SK-N-SH treated with all-trans-retinoic acid at 6 μM for 48 hours (cell line): Measurements from ENCODE around the gene AGO1.

Source experiments
- ATAC-seq: fragments of 200-7000 bp; cut with Tn5 transposase; 3 replicates; pipeline ENCODE4 v1.9.1; 2020; ENCODE audit warnings: mild to moderate bottlenecking, moderate library complexity
- ARNTL ChIP-seq: fragments of 450-650 bp; formaldehyde crosslinking; IDR thresholded peaks from 2 replicates; pipeline ENCODE4 v1.5.0; 2020; ENCODE audit warnings: low read depth, mild to moderate bottlenecking, moderate library complexity, borderline replicate concordance
- BACH2 ChIP-seq: fragments of 250-450 bp; sonication (Bioruptor Pico); IDR thresholded peaks from 2 replicates; pipeline ENCODE4 v1.9.0; 2021; ENCODE audit warnings: mild to moderate bottlenecking, borderline replicate concordance
- CSDC2 ChIP-seq: fragments of 250-450 bp; sonication (Bioruptor Pico); IDR thresholded peaks from 2 replicates; pipeline ENCODE4 v1.5.0; 2020; ENCODE audit warnings: mild to moderate bottlenecking, moderate library complexity
- CSRNP3 ChIP-seq: fragments of 250-450 bp; sonication (Bioruptor Pico); IDR thresholded peaks from 2 replicates; pipeline ENCODE4 v1.5.1; 2021; ENCODE audit warnings: mild to moderate bottlenecking, moderate library complexity
- ESRRG ChIP-seq: fragments of 250-450 bp; sonication (Bioruptor Pico); IDR thresholded peaks from 2 replicates; pipeline ENCODE4 v1.6.1; 2021; ENCODE audit warnings: mild to moderate bottlenecking
- GLIS3 ChIP-seq: fragments of 250-450 bp; sonication (Bioruptor Pico); IDR thresholded peaks from 2 replicates; pipeline ENCODE4 v1.5.0; 2020; ENCODE audit warnings: mild to moderate bottlenecking, moderate library complexity
- ISL1 ChIP-seq: fragments of 250-450 bp; sonication (Bioruptor Pico); IDR thresholded peaks from 2 replicates; pipeline ENCODE4 v2.1.2; 2022; ENCODE audit warnings: mild to moderate bottlenecking, moderate library complexity
- OSR1 ChIP-seq: fragments of 250-450 bp; sonication (Bioruptor Pico); IDR thresholded peaks from 2 replicates; pipeline ENCODE4 v1.8.0; 2022; ENCODE audit warnings: moderate library complexity, mild to moderate bottlenecking, inconsistent platforms
- POU6F1 ChIP-seq: fragments of 250-450 bp; sonication (Bioruptor Pico); IDR thresholded peaks from 2 replicates; pipeline ENCODE4 v1.8.0; 2021; ENCODE audit warnings: low read depth, mild to moderate bottlenecking, moderate library complexity, borderline replicate concordance
- PPARA ChIP-seq: fragments of 250-450 bp; sonication (Bioruptor Pico); IDR thresholded peaks from 2 replicates; pipeline ENCODE4 v1.5.0; 2020; ENCODE audit warnings: mild to moderate bottlenecking, borderline replicate concordance
- RARB ChIP-seq: fragments of 250-450 bp; sonication (Bioruptor Pico); IDR thresholded peaks from 2 replicates; pipeline ENCODE4 v1.8.0; 2021; ENCODE audit warnings: mild to moderate bottlenecking, moderate library complexity
- SNAI2 ChIP-seq: fragments of 250-450 bp; sonication (Bioruptor Pico); IDR thresholded peaks from 2 replicates; pipeline ENCODE4 v1.5.0; 2020; ENCODE audit warnings: mild to moderate bottlenecking, moderate library complexity
- TCF4 ChIP-seq: fragments of 250-450 bp; sonication (Bioruptor Pico); IDR thresholded peaks from 2 replicates; pipeline ENCODE4 v1.8.0; 2021; ENCODE audit warnings: mild to moderate bottlenecking, moderate library complexity, borderline replicate concordance
- TOX ChIP-seq: fragments of 250-450 bp; sonication (Bioruptor Pico); IDR thresholded peaks from 2 replicates; pipeline ENCODE4 v1.8.0; 2021; ENCODE audit warnings: mild to moderate bottlenecking, moderate library complexity, borderline replicate concordance
- ZC3H10 ChIP-seq: fragments of 250-450 bp; sonication (Bioruptor Pico); IDR thresholded peaks from 2 replicates; pipeline ENCODE4 v1.5.1; 2021; ENCODE audit warnings: mild to moderate bottlenecking, moderate library complexity
- ZFP3 ChIP-seq: fragments of 250-450 bp; sonication (Bioruptor Pico); IDR thresholded peaks from 2 replicates; pipeline ENCODE4 v1.5.0; 2020; ENCODE audit warnings: mild to moderate bottlenecking, moderate library complexity
- ZNF565 ChIP-seq: fragments of 450-650 bp; formaldehyde crosslinking; conservative IDR thresholded peaks from 2 replicates; pipeline ENCODE4 v1.5.0; 2020; ENCODE audit warnings: low read depth, mild to moderate bottlenecking, moderate library complexity
- ZNF70 ChIP-seq: fragments of 450-650 bp; formaldehyde crosslinking; IDR thresholded peaks from 2 replicates; pipeline ENCODE4 v1.5.0; 2020; ENCODE audit warnings: mild to moderate bottlenecking, moderate library complexity
- ZNF8 ChIP-seq: fragments of 450-650 bp; formaldehyde crosslinking; IDR thresholded peaks from 2 replicates; pipeline ENCODE4 v1.5.0; 2020; ENCODE audit warnings: mild to moderate bottlenecking, moderate library complexity
- TF ChIP-seq, protein P1 (sequence below): fragments of 250-450 bp; sonication (Bioruptor Pico); IDR thresholded peaks from 2 replicates; pipeline ENCODE4 v1.5.0; 2020; ENCODE audit warnings: mild to moderate bottlenecking, moderate library complexity
- TF ChIP-seq, protein P2 (sequence below): fragments of 250-450 bp; sonication (Bioruptor Pico); IDR thresholded peaks from 2 replicates; pipeline ENCODE4 v1.5.1; 2020; ENCODE audit warnings: low read depth, mild to moderate bottlenecking, moderate library complexity

AGO1 gene

GRCh38 chr1:35844826-35845225 lies 38.2 kb upstream of the AGO1 start:
- ATAC-seq, result no peak
- TF ChIP-seq SNAI2 (no peak), CSDC2 (CRISPR knock-in tag) (no peak), TCF4 (CRISPR knock-in tag) (no peak), ZNF565 (no peak), GLIS3 (no peak), BACH2 (CRISPR knock-in tag) (no peak), OSR1 (CRISPR knock-in tag) (no peak), ZFP3 (CRISPR knock-in tag) (no peak), CSRNP3 (CRISPR knock-in tag) (no peak), PPARA (CRISPR knock-in tag) (no peak), POU6F1 (CRISPR knock-in tag) (no peak), ZNF8 (CRISPR knock-in tag) (no peak)
- TF ChIP-seq, protein P1, sequence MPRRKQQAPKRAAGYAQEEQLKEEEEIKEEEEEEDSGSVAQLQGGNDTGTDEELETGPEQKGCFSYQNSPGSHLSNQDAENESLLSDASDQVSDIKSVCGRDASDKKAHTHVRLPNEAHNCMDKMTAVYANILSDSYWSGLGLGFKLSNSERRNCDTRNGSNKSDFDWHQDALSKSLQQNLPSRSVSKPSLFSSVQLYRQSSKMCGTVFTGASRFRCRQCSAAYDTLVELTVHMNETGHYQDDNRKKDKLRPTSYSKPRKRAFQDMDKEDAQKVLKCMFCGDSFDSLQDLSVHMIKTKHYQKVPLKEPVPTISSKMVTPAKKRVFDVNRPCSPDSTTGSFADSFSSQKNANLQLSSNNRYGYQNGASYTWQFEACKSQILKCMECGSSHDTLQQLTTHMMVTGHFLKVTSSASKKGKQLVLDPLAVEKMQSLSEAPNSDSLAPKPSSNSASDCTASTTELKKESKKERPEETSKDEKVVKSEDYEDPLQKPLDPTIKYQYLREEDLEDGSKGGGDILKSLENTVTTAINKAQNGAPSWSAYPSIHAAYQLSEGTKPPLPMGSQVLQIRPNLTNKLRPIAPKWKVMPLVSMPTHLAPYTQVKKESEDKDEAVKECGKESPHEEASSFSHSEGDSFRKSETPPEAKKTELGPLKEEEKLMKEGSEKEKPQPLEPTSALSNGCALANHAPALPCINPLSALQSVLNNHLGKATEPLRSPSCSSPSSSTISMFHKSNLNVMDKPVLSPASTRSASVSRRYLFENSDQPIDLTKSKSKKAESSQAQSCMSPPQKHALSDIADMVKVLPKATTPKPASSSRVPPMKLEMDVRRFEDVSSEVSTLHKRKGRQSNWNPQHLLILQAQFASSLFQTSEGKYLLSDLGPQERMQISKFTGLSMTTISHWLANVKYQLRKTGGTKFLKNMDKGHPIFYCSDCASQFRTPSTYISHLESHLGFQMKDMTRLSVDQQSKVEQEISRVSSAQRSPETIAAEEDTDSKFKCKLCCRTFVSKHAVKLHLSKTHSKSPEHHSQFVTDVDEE, result no peak
- TF ChIP-seq, all 23 proteins: peak for 0

GRCh38 chr1:35845766-35846165 lies 37.2 kb upstream of the AGO1 start:
- TF ChIP-seq ZNF70 (CRISPR knock-in tag) (no peak), ZNF565 (no peak), ISL1 (no peak), ARNTL (CRISPR knock-in tag) (no peak), ZNF8 (CRISPR knock-in tag) (no peak), ESRRG (CRISPR knock-in tag) (no peak), SNAI2 (no peak), CSDC2 (CRISPR knock-in tag) (no peak), GLIS3 (no peak), TCF4 (CRISPR knock-in tag) (no peak), ZC3H10 (CRISPR knock-in tag) (no peak), TOX (CRISPR knock-in tag) (no peak), ZFP3 (CRISPR knock-in tag) (no peak), RARB (CRISPR knock-in tag) (no peak), OSR1 (CRISPR knock-in tag) (no peak), CSRNP3 (CRISPR knock-in tag) (no peak), BACH2 (CRISPR knock-in tag) (no peak), PPARA (CRISPR knock-in tag) (no peak)
- TF ChIP-seq, protein P1, result no peak
- TF ChIP-seq, protein P2, sequence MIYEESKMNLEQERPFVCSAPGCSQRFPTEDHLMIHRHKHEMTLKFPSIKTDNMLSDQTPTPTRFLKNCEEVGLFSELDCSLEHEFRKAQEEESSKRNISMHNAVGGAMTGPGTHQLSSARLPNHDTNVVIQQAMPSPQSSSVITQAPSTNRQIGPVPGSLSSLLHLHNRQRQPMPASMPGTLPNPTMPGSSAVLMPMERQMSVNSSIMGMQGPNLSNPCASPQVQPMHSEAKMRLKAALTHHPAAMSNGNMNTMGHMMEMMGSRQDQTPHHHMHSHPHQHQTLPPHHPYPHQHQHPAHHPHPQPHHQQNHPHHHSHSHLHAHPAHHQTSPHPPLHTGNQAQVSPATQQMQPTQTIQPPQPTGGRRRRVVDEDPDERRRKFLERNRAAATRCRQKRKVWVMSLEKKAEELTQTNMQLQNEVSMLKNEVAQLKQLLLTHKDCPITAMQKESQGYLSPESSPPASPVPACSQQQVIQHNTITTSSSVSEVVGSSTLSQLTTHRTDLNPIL (CRISPR knock-in tag), result no peak
- no peak for ATAC-seq
